Activated naive CD8-positive, alpha-beta T cell treated with anti-CD3 and anti-CD28 coated beads for 36 hours (primary cell): ENCODE results near the gene TMEM26. TPM values are rescaled to one million over a fixed set of nuclear protein-coding genes. Genes with fewer than 3 reads are reported as not detected.

Experiments used
- DNase-seq: peaks from one replicate; pipeline ENCODE4 v3.0.0; 2021
- H3K27ac Mint-ChIP-seq: one replicate; pipeline ENCODE4 v1.8.0; 2022; ENCODE audit warnings: mild to moderate bottlenecking, moderate library complexity, mixed read lengths
- H3K27me3 Mint-ChIP-seq: one replicate; pipeline ENCODE4 v1.8.0; 2022; ENCODE audit warnings: mild to moderate bottlenecking, mixed read lengths
- H3K36me3 Mint-ChIP-seq: one replicate; pipeline ENCODE4 v1.8.0; 2021; ENCODE audit warnings: mild to moderate bottlenecking, mixed read lengths
- H3K4me1 Mint-ChIP-seq: one replicate; pipeline ENCODE4 v1.8.0; 2021; ENCODE audit warnings: mixed read lengths
- H3K4me3 Mint-ChIP-seq: one replicate; pipeline ENCODE4 v1.8.0; 2022; ENCODE audit warnings: mild to moderate bottlenecking, moderate library complexity, mixed read lengths
- H3K9me3 Mint-ChIP-seq: one replicate; pipeline ENCODE4 v1.8.0; 2022; ENCODE audit warnings: mixed read lengths
- total RNA-seq, 2 experiments: library from RNA; stranded (reverse); gene quantifications; one replicate each; pipeline ENCODE4 v1.2.3, GENCODE V29; 2021

Gene TMEM26
- total RNA-seq, 2 experiments from 2014 or later: not detected

DNA sequence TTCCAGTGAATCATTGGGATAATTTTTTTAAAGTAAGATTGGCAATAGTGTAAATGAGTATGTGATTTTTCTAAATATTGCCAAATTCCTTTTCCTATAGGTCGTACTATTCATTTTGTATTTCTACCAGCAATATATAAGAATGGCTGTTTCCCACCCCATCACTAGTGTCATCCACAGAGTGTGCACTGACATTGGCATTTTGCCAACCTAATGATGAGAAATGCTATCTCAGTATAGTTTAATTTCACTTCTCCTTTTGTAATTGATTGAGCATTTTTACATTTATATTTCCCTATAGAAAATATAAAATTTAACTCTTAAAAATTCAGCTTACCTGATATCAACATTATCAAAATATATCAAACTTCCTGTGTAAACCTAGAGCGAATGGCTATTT lies 17.6 kb upstream of the TMEM26 start:
- no peak for DNase-seq
- Mint-ChIP-seq H3K36me3 (no peaks in the 10 kb centered on the region), H3K27me3 (no peaks in the 10 kb centered on the region), H3K4me3 (no peak overlapping the region), H3K27ac (no peak overlapping the region), H3K4me1 (no peaks in the 10 kb centered on the region), H3K9me3 (no peaks in the 10 kb centered on the region)

DNA sequence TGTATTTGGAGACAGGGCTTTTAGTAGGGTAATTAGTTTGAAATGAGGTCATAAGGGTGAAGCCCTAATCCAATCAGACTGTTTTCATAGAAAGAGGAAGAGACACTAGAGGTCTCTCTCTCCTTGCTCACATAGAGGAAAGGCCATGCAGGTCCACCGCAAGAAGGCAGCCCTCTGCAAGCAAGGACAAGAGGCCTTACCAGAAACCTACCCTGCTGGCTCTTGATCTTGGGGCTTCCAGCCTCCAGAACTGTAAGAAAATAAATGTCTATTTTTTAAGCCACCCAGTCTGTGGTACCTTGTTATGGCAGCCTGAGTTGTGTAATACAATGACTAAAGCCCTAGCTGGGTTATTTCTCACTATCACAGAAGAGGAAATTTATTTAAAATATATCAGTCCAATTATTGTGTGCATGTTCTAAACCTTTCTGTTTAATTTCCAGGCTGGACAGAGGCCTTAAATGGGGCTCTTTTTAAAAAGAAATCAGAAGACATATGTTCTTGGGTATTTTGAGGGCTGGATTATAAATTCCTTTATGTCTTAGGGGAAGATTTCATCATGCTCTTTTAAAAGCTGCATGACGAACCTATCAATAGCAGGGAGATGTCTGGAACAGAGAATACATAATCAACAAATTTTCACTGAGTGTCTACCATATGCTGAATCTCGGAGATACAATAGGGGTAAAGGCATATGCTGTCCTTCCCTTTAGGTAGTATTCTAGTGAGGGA lies 12.9 kb upstream of the TMEM26 start:
- Mint-ChIP-seq H3K9me3 (no peaks in the 10 kb centered on the region), H3K4me1 (no peaks in the 10 kb centered on the region), H3K4me3 (no peak overlapping the region), H3K27ac (no peak overlapping the region), H3K27me3 (no peaks in the 10 kb centered on the region), H3K36me3 (no peaks in the 10 kb centered on the region)
- DNase-seq: no peak

DNA sequence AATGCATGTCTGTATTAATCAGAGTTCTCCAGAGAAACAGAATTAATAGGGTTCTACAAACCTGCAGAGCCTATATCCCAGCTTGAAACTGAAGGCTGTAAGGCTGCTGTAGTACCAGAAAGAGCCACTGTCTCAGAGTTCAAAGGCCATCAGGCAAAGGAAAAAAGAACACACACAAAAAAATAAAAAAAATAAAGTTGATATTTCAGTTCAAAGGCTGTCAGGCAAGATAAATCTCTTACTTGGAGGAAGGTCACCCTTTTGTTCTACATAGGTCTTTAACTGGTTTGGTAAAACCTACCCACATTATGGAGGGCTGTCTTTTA lies 12.0 kb upstream of the TMEM26 start:
- Mint-ChIP-seq H3K4me3 (no peak overlapping the region), H3K27me3 (no peaks in the 10 kb centered on the region), H3K4me1 (no peaks in the 10 kb centered on the region), H3K36me3 (no peaks in the 10 kb centered on the region), H3K27ac (no peak overlapping the region), H3K9me3 (no peaks in the 10 kb centered on the region)
- no peak for DNase-seq

DNA sequence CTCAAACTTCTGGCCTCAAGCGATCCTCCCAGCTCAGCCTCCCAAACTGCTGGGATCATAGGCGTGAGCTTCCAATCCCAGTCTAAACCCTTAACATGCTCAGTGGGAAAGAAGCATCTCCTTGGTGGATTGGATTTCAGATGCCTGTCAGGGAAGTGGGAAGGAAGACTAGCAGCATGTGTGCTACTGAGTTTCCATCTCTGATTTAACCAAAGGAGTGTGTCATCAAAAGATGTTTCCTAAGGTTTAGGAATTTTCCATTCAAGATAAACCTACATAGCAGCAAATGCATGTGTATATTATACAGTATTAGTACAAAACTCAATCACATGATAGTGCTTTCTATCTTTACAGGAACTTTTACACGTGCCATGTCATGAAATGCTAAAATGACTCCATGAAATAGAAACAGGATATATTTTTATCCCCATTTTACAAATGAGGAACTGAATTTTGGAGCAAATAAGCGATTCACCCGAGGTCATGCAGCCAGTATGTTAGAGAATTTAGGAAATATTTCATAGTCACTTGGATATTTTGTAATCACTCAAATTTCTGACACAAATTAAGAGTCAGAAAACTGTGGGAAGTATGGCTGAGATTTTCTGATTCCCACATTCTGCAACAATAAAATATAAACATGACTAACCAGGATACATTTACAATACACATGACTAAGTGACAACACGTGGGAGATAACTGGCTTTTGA lies 11.4 kb upstream of the TMEM26 start:
- no peaks in the 10 kb centered on the region for H3K36me3 Mint-ChIP-seq
- H3K9me3 Mint-ChIP-seq: no peaks in the 10 kb centered on the region
- no peak overlapping the region for H3K4me3 Mint-ChIP-seq
- H3K27ac Mint-ChIP-seq: no peak overlapping the region
- no peaks in the 10 kb centered on the region for H3K4me1 Mint-ChIP-seq
- DNase-seq: no peak
- no peaks in the 10 kb centered on the region for H3K27me3 Mint-ChIP-seq

DNA sequence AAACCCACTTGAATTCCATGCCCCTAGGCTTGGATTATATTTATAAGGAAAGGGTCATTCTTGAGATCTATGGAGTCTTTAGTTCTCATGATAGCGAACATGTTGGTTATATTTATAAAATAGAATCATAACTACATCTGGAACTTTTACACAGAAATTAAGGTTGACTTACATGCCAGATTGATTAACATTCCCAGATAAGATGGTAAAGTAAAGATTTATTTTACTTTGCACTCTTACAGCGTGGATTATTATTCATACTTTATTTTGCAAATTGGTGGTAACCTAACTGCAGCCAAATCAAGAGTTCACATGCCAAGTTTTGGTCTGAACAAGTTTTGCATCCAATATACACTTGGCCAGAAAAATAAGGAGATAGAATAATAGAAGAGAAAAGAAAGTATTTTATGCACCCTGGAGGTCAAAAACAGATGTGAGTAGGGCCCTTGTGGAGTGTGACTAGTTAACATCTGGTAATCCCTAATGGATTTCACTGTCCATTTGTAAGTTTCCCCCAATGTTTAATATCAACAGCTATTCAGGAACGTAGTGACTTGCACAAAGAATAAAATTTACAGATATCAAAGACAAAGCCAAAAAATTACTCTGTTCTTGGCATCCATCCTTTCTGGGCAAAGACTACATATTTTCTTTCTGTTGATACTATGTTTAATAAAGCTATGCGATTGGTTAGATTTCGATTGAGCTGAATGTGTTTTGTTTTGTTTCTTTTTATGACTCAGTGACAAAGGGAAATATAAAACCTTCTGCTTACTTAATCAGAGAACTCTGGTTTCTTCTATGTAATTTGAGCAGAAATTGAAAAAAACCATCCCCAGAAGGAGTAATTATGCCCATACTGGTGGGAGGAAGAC lies 10.1 kb upstream of the TMEM26 start:
- Mint-ChIP-seq H3K4me3 (no peak overlapping the region), H3K36me3 (no peaks in the 10 kb centered on the region), H3K4me1 (no peaks in the 10 kb centered on the region), H3K27me3 (peaks cover 2% of the 10 kb centered on the region), H3K9me3 (no peaks in the 10 kb centered on the region), H3K27ac (no peak overlapping the region)
- no peak for DNase-seq

DNA sequence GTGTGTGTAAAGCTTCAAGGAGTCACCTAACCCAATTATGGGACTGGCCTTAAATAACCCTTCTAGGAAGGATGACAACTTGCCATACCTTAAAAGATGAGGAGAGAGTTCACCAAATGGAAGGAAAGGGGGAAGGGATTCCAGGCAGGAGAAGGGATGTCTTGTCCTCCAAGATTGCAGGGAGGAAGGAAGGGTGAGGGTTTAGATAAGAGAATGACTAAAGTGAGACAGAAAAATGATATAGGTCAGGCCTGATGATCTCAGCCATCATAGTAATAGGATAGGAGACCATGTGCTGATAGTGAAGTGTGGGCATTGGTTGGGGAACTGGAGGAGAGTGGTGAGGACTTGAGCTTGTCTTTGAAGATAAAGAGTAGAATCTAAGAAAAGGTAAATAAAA lies 7.7 kb upstream of the TMEM26 start:
- Mint-ChIP-seq H3K36me3 (no peaks in the 10 kb centered on the region), H3K9me3 (no peaks in the 10 kb centered on the region), H3K4me3 (no peak overlapping the region), H3K27ac (no peak overlapping the region), H3K4me1 (no peaks in the 10 kb centered on the region), H3K27me3 (peaks cover 7% of the 10 kb centered on the region)
- DNase-seq: no peak

DNA sequence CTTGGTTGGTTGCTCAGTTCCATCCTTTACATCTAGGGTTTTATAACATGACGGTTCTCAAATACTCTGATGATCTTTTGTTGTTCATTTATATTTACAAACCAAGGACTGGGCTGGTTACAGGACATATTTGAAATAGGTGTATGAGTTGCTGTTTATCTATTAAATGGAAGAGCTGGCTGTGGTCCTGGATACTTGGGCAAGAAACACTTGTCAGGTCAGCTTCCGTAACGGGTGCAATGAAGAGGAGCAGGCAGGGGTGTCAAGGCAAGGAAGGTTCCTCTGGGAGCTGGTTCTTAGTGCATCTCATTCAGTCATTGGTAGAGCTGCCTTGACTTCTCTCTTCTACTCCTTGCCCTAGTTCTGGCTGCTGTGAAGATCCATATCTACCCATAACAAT lies 4.8 kb upstream of the TMEM26 start:
- peaks cover 25% of the 10 kb centered on the region for H3K27me3 Mint-ChIP-seq
- no peaks in the 10 kb centered on the region for H3K4me1 Mint-ChIP-seq
- no peaks in the 10 kb centered on the region for H3K36me3 Mint-ChIP-seq
- no peak overlapping the region for H3K27ac Mint-ChIP-seq
- H3K9me3 Mint-ChIP-seq: no peaks in the 10 kb centered on the region
- H3K4me3 Mint-ChIP-seq: no peak overlapping the region
- no peak for DNase-seq

DNA sequence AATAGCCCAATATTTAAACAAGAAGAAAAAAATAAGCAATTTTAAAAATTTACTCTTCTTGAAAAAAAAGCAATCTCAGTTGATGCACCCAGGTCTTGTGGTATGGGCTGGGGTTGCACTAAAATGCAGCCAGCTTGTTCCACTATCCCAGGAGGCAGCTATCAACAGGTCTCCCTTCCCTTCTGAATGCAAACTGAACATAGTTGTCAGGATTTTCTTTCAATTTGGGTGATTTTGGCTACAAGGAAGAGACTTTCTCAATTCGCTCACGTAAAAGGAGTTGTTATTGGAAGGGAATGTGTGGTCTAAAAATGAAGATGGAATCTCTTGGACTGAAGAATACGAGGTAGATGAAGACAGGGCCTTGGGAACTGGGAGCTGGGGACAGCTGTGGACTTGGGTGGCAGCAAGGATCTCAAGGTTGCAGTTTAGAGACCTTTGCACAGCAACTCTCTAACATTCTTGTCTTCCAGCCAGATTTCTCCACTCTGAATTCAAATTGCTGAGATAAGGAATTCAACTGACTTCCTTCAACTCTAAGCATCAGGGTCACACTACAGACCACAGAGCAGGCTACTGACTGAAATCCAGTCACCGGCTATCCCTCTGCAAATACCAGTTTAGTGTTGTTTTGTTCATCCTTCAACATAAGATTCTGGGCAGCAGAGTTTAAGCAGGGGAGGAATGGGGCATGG lies 3.1 kb upstream of the TMEM26 start:
- Mint-ChIP-seq H3K9me3 (no peaks in the 10 kb centered on the region), H3K36me3 (no peaks in the 10 kb centered on the region), H3K27ac (no peak overlapping the region), H3K4me3 (no peak overlapping the region), H3K27me3 (peaks cover 43% of the 10 kb centered on the region), H3K4me1 (peaks cover 6% of the 10 kb centered on the region)
- DNase-seq: no peak

DNA sequence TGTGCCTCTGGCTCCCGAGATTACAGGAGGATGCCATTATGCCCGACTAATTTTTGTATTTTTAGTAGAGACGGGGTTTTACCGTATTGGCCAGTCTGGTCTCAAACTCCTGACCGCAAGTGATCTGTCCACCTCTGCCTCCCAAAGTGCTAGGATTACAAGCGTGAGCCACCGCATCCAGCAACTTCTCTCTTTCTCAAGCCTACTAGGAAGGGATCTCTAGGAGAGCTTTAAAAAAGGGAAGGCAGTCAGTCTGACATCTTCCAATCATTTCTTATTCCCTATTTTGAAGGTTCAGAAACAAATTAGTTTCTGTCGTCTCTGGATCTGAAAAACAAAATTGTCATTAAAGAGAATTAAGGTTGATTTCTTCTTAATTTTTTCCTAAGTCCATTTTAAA lies 2.5 kb upstream of the TMEM26 start:
- Mint-ChIP-seq H3K4me3 (no peak overlapping the region), H3K4me1 (peaks cover 6% of the 10 kb centered on the region)

DNA sequence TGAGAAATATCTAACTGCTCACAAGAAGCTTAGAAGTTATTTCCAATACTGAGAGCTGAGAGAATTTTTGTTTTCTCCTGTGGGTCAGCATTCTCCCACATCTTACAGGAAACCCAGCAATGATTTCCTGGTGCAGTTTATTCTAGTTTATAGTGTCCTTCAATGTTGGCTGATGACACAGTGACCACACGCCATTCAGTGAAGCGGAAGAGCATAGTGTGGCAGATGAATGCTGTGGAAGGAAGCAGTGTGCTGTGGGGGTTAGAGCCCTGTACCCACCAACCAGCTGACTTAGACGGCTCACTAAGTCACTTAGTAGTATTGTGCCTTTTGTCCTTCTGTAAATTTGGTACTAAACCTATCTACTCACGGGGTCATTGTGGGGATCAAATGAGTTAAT lies 1.4 kb upstream of the TMEM26 start:
- Mint-ChIP-seq H3K9me3 (no peaks in the 10 kb centered on the region), H3K27ac (no peak overlapping the region), H3K27me3 (peaks cover 51% of the 10 kb centered on the region), H3K4me3 (no peak overlapping the region), H3K4me1 (peaks cover 6% of the 10 kb centered on the region), H3K36me3 (no peaks in the 10 kb centered on the region)
- DNase-seq: no peak

More for the DNA sequence above, 2.5 kb upstream of the TMEM26 start:
- H3K27ac Mint-ChIP-seq: no peak overlapping the region
- no peak for DNase-seq
- no peaks in the 10 kb centered on the region for H3K36me3 Mint-ChIP-seq
- no peaks in the 10 kb centered on the region for H3K9me3 Mint-ChIP-seq
- H3K27me3 Mint-ChIP-seq: peaks cover 47% of the 10 kb centered on the region

DNA sequence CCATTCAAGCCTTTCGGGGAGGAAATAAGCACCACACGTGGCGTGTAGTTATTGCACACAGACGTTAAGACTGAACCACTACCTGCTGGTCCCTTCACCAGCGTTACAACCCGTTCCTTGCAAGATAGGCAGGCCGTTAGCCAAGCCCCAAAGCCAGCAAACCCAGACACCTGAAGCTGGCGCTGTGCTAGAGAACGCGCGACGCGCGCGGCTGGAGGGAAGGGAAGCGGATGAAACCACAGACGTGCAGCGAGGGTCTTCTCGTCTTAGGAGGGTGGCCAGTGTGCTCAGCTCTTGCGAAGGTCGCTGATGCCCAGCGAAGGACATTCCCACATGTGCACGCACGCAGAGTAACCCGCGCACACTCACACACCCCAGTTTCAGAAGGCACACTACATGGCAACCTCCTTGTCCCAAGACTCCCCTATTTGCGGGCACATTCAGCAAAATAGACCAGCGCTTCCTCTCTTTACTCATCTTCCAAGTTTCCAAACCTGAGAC lies 980 bp downstream of the TMEM26 start:
- H3K4me3 Mint-ChIP-seq: peak overlapping the region; percentile 8
- no peaks in the 10 kb centered on the region for H3K36me3 Mint-ChIP-seq
- no peaks in the 10 kb centered on the region for H3K9me3 Mint-ChIP-seq
- peak; percentile 2 for DNase-seq
- peaks cover 6% of the 10 kb centered on the region for H3K4me1 Mint-ChIP-seq
- H3K27me3 Mint-ChIP-seq: peaks cover 44% of the 10 kb centered on the region
- no peak overlapping the region for H3K27ac Mint-ChIP-seq

DNA sequence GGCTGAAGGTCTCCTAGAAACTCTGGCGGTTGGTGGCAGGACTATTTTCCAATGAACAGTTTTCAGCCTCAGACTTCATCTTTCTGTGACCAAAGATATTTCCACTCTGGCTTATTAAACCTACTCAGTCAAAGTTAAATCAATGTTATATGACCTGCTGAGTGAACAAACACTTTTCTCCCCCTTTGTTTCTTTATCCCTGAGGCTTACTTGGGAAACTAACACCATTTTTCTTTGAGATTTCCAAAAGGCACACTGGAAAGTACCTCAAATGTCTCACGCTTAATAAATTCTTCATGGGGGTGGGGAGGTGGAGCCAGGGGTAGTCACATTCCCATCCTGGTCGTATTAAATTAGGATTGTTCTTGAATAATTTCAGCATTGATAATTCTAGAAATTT lies 1.8 kb downstream of the TMEM26 start:
- DNase-seq: no peak
- H3K9me3 Mint-ChIP-seq: no peaks in the 10 kb centered on the region
- H3K4me3 Mint-ChIP-seq: no peak overlapping the region

DNA sequence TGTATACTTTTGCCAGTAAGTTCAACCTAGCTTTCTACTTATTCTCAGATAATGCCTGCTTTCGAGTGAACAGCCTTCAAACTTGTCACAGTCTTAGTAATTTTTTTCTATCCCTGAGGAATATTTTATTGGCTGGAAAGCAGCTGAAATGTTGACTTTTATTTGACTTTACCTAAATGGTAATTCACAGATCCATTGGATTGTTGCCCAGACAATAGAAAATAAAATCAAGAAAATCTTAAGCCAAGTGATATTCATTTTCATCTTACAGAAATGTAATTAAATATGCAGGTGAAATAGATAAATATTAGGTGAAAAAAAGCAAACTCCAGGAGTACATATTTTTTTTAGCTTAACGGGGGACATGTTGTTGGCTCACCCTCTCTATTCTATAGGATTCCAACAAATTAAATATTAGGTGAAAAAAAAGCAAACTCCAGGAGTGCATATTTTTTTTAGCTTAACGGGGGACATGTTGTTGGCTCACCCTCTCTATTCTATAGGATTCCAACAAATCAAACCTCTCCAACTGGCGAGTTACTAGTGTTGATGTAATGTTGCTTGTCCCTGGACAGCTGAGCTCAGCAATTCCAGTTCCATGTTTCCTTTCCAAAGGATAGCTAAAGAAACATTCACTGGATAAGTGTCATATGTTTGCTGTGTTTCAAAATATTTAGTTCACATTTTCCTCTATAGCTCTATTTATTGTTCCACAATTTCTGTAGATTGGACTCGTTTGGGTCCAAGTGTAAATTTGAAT lies 4.2 kb downstream of the TMEM26 start:
- no peaks in the 10 kb centered on the region for H3K9me3 Mint-ChIP-seq

More for the DNA sequence above, 1.8 kb downstream of the TMEM26 start:
- H3K27ac Mint-ChIP-seq: no peak overlapping the region
- H3K27me3 Mint-ChIP-seq: peaks cover 44% of the 10 kb centered on the region
- peaks cover 6% of the 10 kb centered on the region for H3K4me1 Mint-ChIP-seq
- no peaks in the 10 kb centered on the region for H3K36me3 Mint-ChIP-seq

DNA sequence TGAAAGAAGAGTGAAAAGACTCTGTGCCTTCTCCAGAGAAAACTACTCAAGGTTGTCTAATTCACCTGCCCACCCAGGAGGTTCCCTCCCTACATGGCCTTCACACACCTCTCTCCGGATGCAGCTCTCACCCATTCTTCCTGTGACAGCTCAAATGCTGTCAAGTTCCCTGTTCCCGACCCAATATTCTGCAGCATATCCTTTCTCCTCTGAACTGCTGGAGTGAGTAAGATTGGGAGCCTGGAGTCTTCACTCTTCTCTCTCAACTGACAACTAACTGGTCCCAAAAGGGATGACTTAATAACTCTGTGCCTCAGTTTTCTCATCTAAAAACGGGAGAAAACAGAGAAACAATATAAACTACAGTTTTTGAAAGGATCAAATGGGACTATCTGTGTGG lies 5.1 kb downstream of the TMEM26 start:
- Mint-ChIP-seq H3K27me3 (peaks cover 27% of the 10 kb centered on the region), H3K4me1 (peaks cover 6% of the 10 kb centered on the region), H3K36me3 (no peaks in the 10 kb centered on the region), H3K4me3 (no peak overlapping the region), H3K27ac (no peak overlapping the region), H3K9me3 (no peaks in the 10 kb centered on the region)
- no peak for DNase-seq

More for the DNA sequence above, 4.2 kb downstream of the TMEM26 start:
- Mint-ChIP-seq H3K4me3 (no peak overlapping the region), H3K36me3 (no peaks in the 10 kb centered on the region), H3K27me3 (peaks cover 34% of the 10 kb centered on the region), H3K4me1 (peaks cover 6% of the 10 kb centered on the region), H3K27ac (no peak overlapping the region)
- DNase-seq: no peak
